Stimulated activated CD8-positive, alpha-beta memory T cell treated with anti-CD3 and anti-CD28 coated beads, Interleukin-7, amount 100 ng/mL, for 4 hours (primary cell): ENCODE measurements around the gene DNAJC22.
A peak's percentile ranks its signal among the peaks of the same experiment; 100 is the strongest.
"Not testable (repeated sequence)": the region's sequence is repeated elsewhere in the genome, so short reads cannot be mapped to it uniquely, and the experiment has no call there.

ENCODE experiments used
- DNase-seq, 2 donors: peaks; one replicate each; pipeline ENCODE4 v3.0.0-alpha.2; 2020; ENCODE audit warnings: low read depth in 2 of 2

The DNAJC22 gene

GRCh38 chr12:49346659-49347310 lies at the start of gene DNAJC22:
TSS of gene DNAJC22 (plus strand) at chr12:49346888. CDS start at chr12:49348873, 1,985 bp downstream.
- DNase-seq, result no peak

GRCh38 chr12:49297695-49298060 lies 49.0 kb upstream of the DNAJC22 start:
- no peak for DNase-seq

GRCh38 chr12:49298160-49298559 lies 48.5 kb upstream of the DNAJC22 start:
- DNase-seq, result no peak

GRCh38 chr12:49301760-49302159 lies 44.9 kb upstream of the DNAJC22 start:
- no peak for DNase-seq

GRCh38 chr12:49304161-49304560 lies 42.5 kb upstream of the DNAJC22 start:
- no peak for DNase-seq

- DNase-seq, result no peak
Observed at GRCh38 chr12:49305762-49306510, 40.8 kb upstream of the DNAJC22 start.

GRCh38 chr12:49309386-49309785 lies 37.3 kb upstream of the DNAJC22 start:
- no peak for DNase-seq

- DNase-seq, result not testable (repeated sequence)
Observed at GRCh38 chr12:49310451-49311000, 36.2 kb upstream of the DNAJC22 start.

GRCh38 chr12:49314811-49315210 lies 31.9 kb upstream of the DNAJC22 start:
- no peak for DNase-seq

GRCh38 chr12:49317118-49317517 lies 29.6 kb upstream of the DNAJC22 start:
- not testable (repeated sequence) for DNase-seq

- not testable (repeated sequence) for DNase-seq
Observed at GRCh38 chr12:49320411-49321103, 26.1 kb upstream of the DNAJC22 start.

- DNase-seq, result no peak
Observed at GRCh38 chr12:49322367-49322707, 24.4 kb upstream of the DNAJC22 start.

- DNase-seq, result peak; percentile 92 to 96
Observed at GRCh38 chr12:49322708-49323523, 23.8 kb upstream of the DNAJC22 start, which contains the start of gene TROAP. TSS of gene TROAP (plus strand) at chr12:49323255. CDS start at chr12:49323609, 354 bp downstream.

- no peak for DNase-seq
Observed at GRCh38 chr12:49323524-49324097, 23.1 kb upstream of the DNAJC22 start.

GRCh38 chr12:49325606-49326005 lies 21.1 kb upstream of the DNAJC22 start:
- no peak for DNase-seq

- DNase-seq, result no peak
Observed at GRCh38 chr12:49327368-49327767, 19.3 kb upstream of the DNAJC22 start.

- DNase-seq, result no peak
Observed at GRCh38 chr12:49327887-49328286, 18.8 kb upstream of the DNAJC22 start.

- no peak for DNase-seq
Observed at GRCh38 chr12:49328816-49329215, 17.9 kb upstream of the DNAJC22 start.

GRCh38 chr12:49330032-49330619 lies 16.6 kb upstream of the DNAJC22 start:
- DNase-seq, result no peak

- DNase-seq, result no peak
Observed at GRCh38 chr12:49330631-49331379, 15.9 kb upstream of the DNAJC22 start.
